Measurements from ENCODE around the gene KRT39.
"Not testable (repeated sequence)": the region's sequence is repeated elsewhere in the genome, so short reads cannot be mapped to it uniquely, and the experiment has no call there.

The KRT39 gene

DNA sequence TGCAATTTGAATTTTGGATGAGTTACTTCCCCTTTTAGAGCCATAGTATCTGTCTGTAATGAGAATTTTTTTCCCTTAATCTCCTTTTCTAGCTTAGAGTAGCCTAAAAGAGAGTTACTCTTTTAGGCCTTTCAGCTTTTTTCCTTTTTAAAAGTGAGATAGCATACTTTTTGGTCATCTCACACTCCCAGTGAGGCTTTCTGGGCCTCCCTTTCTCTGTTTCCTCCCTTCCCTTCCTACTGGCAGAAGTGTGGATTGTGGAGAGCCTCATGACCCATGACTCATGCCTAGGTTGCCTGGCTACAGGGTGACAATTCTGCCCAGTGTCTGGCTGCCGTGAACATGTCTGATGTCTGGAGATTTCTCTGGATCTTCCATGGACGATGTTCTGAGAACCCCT is 44.5 kb downstream of the KRT39 start:
- peak; percentile 81 to 89 for DNase-seq (ENCODE audit: low read depth in 2 of 2)
- no peak overlapping the region for H3K4me3 ChIP-seq (replicated peaks in 1 of 2; ENCODE audit: low read depth in 2 of 2, low read length in 2 of 2)
- TF ChIP-seq, protein P1, sequence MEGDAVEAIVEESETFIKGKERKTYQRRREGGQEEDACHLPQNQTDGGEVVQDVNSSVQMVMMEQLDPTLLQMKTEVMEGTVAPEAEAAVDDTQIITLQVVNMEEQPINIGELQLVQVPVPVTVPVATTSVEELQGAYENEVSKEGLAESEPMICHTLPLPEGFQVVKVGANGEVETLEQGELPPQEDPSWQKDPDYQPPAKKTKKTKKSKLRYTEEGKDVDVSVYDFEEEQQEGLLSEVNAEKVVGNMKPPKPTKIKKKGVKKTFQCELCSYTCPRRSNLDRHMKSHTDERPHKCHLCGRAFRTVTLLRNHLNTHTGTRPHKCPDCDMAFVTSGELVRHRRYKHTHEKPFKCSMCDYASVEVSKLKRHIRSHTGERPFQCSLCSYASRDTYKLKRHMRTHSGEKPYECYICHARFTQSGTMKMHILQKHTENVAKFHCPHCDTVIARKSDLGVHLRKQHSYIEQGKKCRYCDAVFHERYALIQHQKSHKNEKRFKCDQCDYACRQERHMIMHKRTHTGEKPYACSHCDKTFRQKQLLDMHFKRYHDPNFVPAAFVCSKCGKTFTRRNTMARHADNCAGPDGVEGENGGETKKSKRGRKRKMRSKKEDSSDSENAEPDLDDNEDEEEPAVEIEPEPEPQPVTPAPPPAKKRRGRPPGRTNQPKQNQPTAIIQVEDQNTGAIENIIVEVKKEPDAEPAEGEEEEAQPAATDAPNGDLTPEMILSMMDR (IDR thresholded peaks at IDR 0.05; ENCODE audit: low read depth, low read length) = no peak

DNA sequence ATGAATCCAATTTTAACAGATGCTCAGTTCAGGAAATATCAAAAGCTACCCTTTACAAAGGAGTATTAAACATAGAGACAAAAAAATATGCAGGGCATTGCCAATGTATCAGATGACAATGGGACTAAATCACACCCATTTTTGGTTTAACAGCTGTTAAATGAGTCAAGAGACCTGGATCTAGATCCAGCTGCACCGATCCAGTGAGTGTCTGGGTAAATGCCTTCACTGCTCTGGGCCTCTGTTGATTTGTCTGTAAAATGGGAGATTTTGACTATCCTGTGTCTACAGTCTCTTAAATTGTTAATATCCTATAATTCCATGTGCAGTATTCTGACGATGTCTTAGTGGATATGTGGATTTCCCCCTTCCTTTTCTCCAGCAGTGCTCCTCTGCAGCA is 45.7 kb downstream of the KRT39 start:
- no peak for DNase-seq (ENCODE audit: low read depth in 2 of 2)
- H3K4me3 ChIP-seq (replicated peaks in 1 of 2; ENCODE audit: low read depth in 2 of 2, low read length in 2 of 2) = no peak overlapping the region
- TF ChIP-seq, protein P1 (IDR thresholded peaks at IDR 0.05; ENCODE audit: low read depth, low read length) = no peak

DNA sequence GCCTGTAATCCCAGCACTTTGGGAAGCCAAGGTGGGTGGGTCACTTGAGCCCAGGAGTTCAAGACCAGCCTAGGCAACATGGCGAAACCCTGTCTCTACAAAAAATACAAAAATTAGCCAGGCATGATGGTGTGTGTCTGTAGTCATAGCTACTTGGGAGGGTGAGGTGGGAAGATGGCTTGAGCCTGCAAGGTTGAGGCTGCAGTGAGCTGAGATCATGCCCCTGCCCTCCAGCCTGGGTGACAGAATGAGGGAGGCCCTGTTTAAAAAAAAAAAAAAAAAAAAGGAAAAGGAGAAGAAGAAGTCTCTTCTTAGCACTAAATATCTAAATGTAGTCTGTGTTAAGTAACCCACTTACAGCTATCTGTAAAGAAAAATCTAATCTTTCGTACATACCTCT is 49.6 kb downstream of the KRT39 start:
- not testable (repeated sequence) for H3K4me3 ChIP-seq (replicated peaks in 1 of 2; ENCODE audit: low read depth in 2 of 2, low read length in 2 of 2); DNase-seq (ENCODE audit: low read depth in 2 of 2)

DNA sequence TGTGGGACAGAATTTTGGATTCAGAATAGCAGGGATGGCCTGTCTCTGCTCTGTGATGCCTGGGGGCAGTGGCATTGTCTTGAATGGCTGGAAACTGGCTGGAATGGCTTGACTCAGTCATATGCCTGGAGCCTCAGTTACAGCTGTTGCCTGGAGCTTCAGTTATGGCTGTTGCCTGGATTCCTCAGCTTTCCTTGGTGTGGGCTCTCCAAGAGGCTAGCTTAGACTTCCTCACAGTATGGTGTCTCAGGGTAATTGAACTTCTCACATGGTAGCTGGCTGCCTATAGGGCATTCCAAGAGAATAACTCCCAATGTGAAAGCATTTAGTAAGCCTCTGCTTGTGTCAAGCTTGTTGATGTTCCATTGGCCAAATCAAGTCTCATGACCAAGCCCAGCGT is 50.4 kb downstream of the KRT39 start:
- TF ChIP-seq, protein P1 (IDR thresholded peaks at IDR 0.05; ENCODE audit: low read depth, low read length) = no peak
- no peak for DNase-seq (ENCODE audit: low read depth in 2 of 2)
- no peak overlapping the region for H3K4me3 ChIP-seq (replicated peaks in 1 of 2; ENCODE audit: low read depth in 2 of 2, low read length in 2 of 2)

DNA sequence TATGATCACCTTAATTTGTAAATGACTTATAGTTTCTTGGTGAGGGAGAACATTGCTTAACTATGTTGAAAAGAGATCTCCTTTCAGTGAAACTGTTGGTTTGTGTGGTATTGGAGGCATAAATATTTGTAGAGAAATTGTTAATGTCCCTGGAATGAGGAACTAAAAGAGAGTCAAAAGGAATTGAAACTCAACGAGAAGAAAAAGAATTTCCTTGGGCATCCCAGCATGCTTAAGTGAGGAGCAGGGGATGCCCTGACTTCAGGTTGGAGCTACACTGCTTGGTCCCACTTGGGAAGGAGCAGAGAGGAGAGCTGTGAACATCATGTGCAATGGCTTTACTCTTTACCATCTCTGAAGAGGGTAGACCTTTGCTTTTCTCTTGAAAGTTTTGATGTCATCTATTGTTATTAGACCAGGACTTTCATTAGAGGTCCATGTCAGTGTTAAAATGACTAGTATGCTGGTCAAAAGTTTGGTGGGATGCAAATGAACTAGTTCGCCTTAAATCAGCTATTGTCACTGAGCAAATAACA is 51.0 kb downstream of the KRT39 start:
- no peak overlapping the region for H3K4me3 ChIP-seq (replicated peaks in 1 of 2; ENCODE audit: low read depth in 2 of 2, low read length in 2 of 2)
- DNase-seq (ENCODE audit: low read depth in 2 of 2) = peak; percentile 16 to 68
- TF ChIP-seq, protein P1 (IDR thresholded peaks at IDR 0.05; ENCODE audit: low read depth, low read length) = no peak

DNA sequence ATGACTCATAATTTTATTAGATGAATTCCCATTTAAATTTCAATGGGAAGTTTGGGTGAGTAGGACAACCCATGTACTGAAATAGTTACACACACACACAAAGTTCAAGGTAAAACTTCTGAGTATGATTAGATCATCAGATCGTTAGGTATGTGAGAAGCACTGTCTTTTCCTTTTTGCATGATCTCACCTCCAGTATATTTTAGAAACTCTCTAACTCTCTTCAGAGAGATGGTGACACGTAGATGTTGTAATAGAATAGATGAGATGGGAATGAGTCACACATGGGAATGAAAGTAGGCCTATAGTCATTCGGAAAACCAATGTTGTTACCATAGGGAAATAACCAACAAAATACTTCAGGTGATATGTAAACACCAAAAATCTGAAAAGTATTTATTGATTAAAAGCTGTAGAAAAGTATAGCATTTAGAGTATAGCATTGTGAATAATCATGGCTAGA is 51.5 kb downstream of the KRT39 start:
- DNase-seq (ENCODE audit: low read depth in 2 of 2) = peak; percentile 67 to 96
- no peak overlapping the region for H3K4me3 ChIP-seq (replicated peaks in 1 of 2; ENCODE audit: low read depth in 2 of 2, low read length in 2 of 2)
- TF ChIP-seq, protein P1 (IDR thresholded peaks at IDR 0.05; ENCODE audit: low read depth, low read length) = no peak

DNA sequence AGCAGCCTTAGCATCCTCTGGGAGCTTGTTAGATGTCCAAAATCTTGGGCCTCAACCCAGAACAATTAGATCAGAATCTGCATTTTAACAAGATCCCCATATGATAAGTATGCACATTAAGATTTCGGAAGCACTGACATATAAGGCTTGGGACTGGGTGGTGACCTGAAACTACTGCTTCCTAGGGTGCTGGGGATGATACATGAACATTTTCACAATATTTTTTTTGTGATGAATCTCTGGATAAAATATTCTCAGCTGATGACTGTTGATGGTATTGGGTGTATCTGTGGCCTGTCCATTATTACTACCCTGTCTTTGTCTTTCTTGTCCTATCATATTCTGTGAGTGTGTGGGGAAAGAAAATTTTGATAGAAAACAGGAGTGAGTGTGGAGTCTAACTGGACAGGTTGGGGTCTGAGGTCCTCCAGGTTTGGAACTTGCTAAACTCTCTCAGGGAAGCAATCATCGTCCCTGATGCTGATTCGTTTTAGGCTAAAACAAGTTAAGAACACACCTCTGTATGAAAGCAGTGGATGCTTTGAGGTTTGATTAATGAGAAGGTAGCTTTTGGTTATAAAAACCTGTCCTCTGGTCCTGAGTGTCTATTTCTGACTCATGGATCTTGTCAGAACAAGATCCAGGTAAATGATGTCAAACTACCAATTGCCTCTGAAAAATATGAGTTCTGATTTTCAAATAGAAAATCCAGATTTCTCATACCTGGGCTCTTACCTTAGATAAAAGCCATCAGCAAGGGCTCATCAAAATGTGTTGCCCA is 52.5 kb downstream of the KRT39 start:
- DNase-seq (ENCODE audit: low read depth in 2 of 2) = peak in 1 of 2 donors; percentile 43
- TF ChIP-seq, protein P1 (IDR thresholded peaks at IDR 0.05; ENCODE audit: low read depth, low read length) = no peak
- no peak overlapping the region for H3K4me3 ChIP-seq (replicated peaks in 1 of 2; ENCODE audit: low read depth in 2 of 2, low read length in 2 of 2)

Measured in cardiac fibroblast (primary cell).